ENCODE measurements around the gene MT1A.

DNA sequence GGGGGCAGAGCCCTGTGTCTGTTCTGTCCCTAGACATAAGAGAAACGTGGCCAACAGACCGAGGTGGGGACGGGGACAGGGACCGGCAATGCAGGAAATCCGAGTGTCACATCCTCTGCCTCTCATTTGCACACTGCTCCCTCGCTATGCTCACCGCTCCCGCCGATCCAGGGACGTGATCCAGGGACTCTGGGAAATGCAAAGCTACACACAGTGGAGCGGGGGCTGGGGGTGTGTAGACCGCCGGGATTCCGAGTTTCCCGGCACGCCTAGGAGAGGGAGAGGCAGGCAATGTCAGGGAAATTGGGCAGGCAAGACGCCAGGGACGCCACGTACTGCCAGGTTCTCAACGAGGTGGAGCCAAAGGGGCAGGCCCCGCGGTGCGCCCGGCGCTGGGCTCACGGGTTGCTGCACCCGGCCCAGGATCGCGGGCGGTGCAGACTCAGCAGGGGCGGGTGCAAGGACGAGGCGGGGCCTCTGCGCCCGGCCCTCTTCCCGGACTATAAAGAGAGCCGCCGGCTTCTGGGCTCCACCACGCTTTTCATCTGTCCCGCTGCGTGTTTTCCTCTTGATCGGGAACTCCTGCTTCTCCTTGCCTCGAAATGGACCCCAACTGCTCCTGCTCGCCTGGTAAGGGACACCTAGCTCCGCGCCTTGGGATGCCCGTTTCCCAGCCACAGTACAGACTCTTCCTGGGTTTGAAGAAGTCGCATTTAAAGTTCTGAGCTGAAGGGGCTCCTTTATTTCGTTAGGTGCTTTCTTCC, 43.7 kb downstream of the MT1A start, which contains the start of gene MT1X:
- TF ChIP-seq POLR2AphosphoS5 (IDR thresholded peaks at IDR 0.05) (peak; percentile 92 to 96 (median 94)), POLR2A (IDR thresholded peaks at IDR 0.05) (peak; percentile 90)

Data from breast epithelium (tissue), 3 donors.